Fibroblast of skin of left quadriceps (primary cell): ENCODE measurements around the gene KCNIP2.

Experiments used
- DNase-seq, 2 experiments: peaks; one replicate each; pipeline ENCODE4 v3.0.0-alpha.2; 2013; ENCODE audit warnings: low read depth in 2 of 2

The KCNIP2 gene

DNA sequence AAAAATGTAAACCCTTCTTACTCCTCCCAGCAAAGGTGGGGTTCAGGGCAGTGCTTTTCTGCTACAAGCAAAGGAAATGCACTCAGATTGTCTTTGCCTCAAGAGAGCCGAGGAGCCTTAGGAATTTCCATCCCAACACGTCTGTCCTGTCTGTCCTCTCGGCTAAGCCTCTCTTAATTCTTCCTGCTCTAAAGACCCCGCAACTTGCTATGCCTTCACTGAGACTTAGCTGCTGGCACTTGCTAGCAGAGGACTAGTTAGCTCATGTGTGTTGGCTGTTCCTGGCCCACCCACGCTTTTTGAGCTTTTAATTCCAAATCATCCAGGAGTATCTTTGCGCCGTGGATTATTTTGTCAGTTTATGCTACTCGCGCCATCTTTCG lies 59.9 kb downstream of the KCNIP2 start:
- no peak for DNase-seq

- peak; percentile 44 to 50 for DNase-seq
Measured at GRCh38 chr10:101782811-101783735, 60.5 kb downstream of the KCNIP2 start, which contains the start of gene NPM3. Gene NPM3, minus strand, starts transcription at chr10:101783446. Its CDS starts 56 bp downstream, at chr10:101783390.

DNA sequence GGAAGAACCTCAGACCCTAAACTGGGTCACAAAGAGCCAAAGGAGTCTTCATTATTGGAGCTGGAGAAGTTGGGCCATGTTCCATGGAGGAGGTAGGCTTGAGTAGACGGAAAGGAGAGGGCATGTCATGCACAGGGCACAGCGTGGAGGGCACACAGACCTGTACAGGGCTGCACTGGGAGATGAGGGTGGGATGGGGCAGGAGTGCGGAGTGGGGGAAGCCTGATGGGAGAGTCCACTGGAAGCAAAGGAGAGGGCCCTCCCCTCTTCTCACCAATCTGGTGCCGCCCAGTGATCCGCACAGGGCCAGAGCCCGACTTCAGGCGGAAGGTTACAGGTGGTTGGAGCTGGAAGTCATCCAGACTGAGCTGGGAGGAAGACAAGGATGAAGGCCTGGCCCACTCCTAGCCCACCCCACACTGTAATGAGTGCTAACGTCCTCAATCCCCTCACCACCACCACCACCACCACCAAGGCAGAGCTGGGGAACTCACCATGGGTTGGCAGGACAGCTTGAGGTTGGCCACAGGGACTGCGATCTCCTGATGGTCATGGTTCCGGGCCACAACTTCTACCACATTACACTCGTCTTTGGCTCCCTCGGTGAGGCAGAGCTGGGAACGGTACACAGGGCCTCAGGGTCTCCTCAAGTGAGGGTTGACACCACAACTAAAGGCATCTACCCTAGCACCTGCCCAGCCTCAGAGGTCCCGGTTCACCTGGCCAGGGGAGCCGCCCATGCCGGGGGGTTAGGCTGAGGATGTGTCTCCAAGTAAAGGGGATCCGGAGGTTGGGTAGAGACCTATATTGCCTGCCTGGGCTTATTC lies 61.4 kb downstream of the KCNIP2 start:
- no peak for DNase-seq

GRCh38 chr10:101781655-101781983 lies 62.0 kb downstream of the KCNIP2 start:
- no peak for DNase-seq

DNA sequence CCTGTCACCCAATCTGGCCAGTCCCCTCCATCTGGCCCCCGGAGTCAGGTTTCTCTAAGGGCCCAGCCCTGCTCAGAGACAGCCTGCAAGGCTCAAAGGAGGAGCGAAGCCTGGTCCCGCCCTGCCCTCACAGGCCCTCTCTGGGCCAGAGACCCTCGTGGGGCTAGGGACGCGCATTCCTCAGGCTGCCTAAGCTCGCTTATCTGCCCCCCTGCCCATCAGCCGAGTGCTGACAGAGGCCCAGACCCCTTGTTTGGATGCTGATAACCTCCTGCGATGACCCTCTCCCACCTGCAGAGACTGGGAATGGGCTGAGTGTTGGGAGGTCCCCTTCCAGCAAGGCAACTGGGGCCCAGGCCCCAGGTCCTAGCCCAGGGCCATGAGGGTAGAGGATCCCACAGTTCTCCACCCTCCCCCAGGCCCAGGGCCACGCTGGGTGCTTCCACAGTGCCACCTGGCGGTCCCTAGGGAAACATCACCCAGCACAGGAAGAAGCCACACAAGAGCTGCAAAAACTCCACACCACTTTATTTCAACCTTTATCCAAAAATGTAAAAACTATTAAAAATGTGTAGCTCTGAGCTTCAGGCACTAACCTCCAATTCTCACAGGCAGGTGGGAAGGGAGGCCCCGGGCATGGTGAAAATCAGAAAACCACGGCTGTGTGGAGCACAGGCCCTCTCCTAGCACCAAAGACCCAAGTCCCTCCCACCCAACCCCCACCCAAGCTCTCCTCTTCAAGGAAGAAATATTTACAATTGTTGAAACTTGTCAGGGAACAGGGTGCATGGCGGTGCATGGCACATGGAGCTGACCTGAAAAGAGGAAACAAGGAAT lies 62.6 kb downstream of the KCNIP2 start:
- peak; percentile 18 to 25 for DNase-seq

DNA sequence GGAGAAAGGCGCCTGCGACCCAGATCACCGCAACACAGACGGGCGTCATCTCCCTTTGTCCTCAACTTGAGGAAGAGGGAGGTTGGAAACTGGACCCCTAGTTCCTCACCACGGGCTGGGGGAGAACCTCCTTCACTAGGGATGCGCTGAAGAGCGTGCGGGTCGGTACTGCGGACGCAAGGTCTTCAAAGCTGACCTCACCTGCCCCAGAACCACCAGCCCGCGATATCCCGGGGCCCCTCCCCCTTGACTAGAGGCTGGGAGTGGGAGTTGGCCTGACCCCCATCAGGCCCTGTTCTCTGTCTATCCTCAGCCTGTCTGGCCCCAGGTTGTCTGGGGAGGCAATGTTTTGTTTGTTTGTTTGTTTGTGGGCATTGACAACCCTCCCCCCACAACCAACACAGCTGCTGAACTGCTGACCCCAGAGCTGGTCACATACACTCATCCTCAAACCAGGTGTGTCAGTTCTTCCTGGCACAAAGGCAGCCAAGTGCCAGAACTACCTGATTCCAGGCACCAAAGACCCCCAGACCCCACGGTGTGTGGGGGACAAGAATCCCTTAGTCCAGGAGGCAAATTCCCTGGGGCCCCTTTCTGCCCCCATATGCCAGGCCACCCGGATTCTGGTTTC lies 63.3 kb downstream of the KCNIP2 start:
- no peak for DNase-seq

GRCh38 chr10:101779544-101780186 lies 63.9 kb downstream of the KCNIP2 start:
- DNase-seq: peak; percentile 17 to 25

GRCh38 chr10:101778781-101779543 lies 64.6 kb downstream of the KCNIP2 start:
- DNase-seq: no peak

GRCh38 chr10:101778151-101778780 lies 65.3 kb downstream of the KCNIP2 start:
- DNase-seq: no peak

DNA sequence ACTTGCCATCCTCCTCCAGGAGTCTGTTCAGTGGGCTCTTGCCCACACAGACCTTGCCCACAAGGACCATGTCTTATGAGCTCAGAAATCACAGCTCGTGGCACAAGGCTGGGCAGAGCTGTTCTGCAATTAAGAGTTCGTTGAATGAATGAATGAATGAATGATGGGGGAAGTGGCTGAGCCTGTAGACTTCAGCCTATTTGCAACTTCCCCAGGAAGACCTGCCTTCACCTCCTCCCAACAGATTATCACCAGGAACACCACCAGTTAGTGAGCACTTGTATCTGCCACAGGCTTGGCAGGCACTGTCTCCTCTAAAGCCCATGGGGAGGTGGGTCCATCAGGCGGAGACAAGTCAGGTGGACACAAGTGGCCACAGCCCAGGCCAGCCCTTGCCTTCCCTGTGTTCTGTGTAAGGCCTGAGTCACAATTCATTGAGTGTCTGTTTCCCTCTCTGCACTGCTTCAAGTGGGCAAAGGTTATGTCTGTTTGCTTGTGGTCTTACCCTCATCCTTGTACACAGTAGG lies 65.9 kb downstream of the KCNIP2 start:
- DNase-seq: no peak

GRCh38 chr10:101776161-101776817 lies 67.3 kb downstream of the KCNIP2 start:
- no peak for DNase-seq
